GM23338 (cell line): ENCODE data around the gene CDKL1. TPM values are rescaled to one million over a fixed set of nuclear protein-coding genes. Genes with fewer than 3 reads are reported as not detected.
A peak's percentile ranks its signal among the peaks of the same experiment; 100 is the strongest.

ENCODE experiments used
- ATAC-seq: fragments of 200-7000 bp; cut with Tn5 transposase; 3 replicates; pipeline ENCODE4 v1.9.1; 2020
- DNase-seq: peaks from one replicate; pipeline ENCODE4 v3.0.0-alpha.2; 2015; ENCODE audit warnings: low spot score
- H2AFZ ChIP-seq: fragments of 200-600 bp; sonication (generic); 2 replicates; pipeline ENCODE4 v1.8.0; 2016; ENCODE audit warnings: antibody characterized with exemption, mild to moderate bottlenecking, moderate library complexity
- H3F3A ChIP-seq: fragments of 200-600 bp; sonication (generic); replicated peaks from 2 replicates; pipeline ENCODE4 v1.8.0; 2017; ENCODE audit warnings: antibody characterized with exemption, mixed run types, low read depth
- H3K27ac ChIP-seq: fragments of 200-600 bp; sonication (generic); 2 replicates; pipeline ENCODE4 v1.6.1; 2016; ENCODE audit warnings: low read depth
- H3K27me3 ChIP-seq: fragments of 200-600 bp; sonication (generic); 2 replicates; pipeline ENCODE4 v1.8.0; 2016; ENCODE audit warnings: mild to moderate bottlenecking, mixed run types, moderate library complexity; ENCODE audit not compliant: insufficient read depth
- H3K36me3 ChIP-seq: fragments of 200-600 bp; sonication (generic); 2 replicates; pipeline ENCODE4 v1.8.0; 2016; ENCODE audit warnings: mild to moderate bottlenecking; ENCODE audit not compliant: insufficient read depth
- H3K4me1 ChIP-seq: fragments of 200-600 bp; sonication (generic); 2 replicates; pipeline ENCODE4 v1.8.0; 2016; ENCODE audit warnings: mild to moderate bottlenecking, moderate library complexity; ENCODE audit not compliant: insufficient read depth
- H3K4me2 ChIP-seq: fragments of 200-600 bp; sonication (generic); 2 replicates; pipeline ENCODE4 v1.7.1; 2017; ENCODE audit warnings: mixed run types
- H3K4me3 ChIP-seq: fragments of 200-600 bp; sonication (generic); 2 replicates; pipeline ENCODE4 v1.6.1; 2016; ENCODE audit warnings: mixed run types
- H3K79me2 ChIP-seq: fragments of 200-600 bp; sonication (generic); replicated peaks from 2 replicates; pipeline ENCODE4 v1.8.0; 2017; ENCODE audit warnings: mild to moderate bottlenecking; ENCODE audit not compliant: insufficient read depth
- H3K9me2 ChIP-seq: fragments of 200-600 bp; sonication (generic); 2 replicates; pipeline ENCODE4 v1.8.0; 2017; ENCODE audit not compliant: insufficient read depth
- H4K20me1 ChIP-seq: fragments of 200-600 bp; sonication (generic); replicated peaks from 2 replicates; pipeline ENCODE4 v1.8.0; 2017; ENCODE audit warnings: mild to moderate bottlenecking; ENCODE audit not compliant: insufficient read depth
- H3K27ac Mint-ChIP-seq: 2 replicates; pipeline ENCODE4 v1.8.0; 2020; ENCODE audit warnings: inconsistent platforms, mild to moderate bottlenecking, moderate library complexity, mixed read lengths
- H3K27me3 Mint-ChIP-seq: 3 replicates; pipeline ENCODE4 v1.8.0; 2022; ENCODE audit warnings: low read depth, mild to moderate bottlenecking, moderate library complexity, mixed read lengths, inconsistent platforms; ENCODE audit not compliant: insufficient read depth, poor library complexity
- H3K36me3 Mint-ChIP-seq: 3 replicates; pipeline ENCODE4 v1.8.0; 2021; ENCODE audit warnings: low read depth, mild to moderate bottlenecking, inconsistent platforms, moderate library complexity, mixed read lengths
- H3K4me1 Mint-ChIP-seq: 3 replicates; pipeline ENCODE4 v1.8.0; 2020; ENCODE audit warnings: mild to moderate bottlenecking, inconsistent platforms, mixed read lengths
- H3K4me3 Mint-ChIP-seq: 3 replicates; pipeline ENCODE4 v1.8.0; 2021; ENCODE audit warnings: moderate library complexity, mild to moderate bottlenecking, inconsistent platforms, mixed read lengths
- H3K9me3 Mint-ChIP-seq: 3 replicates; pipeline ENCODE4 v1.8.0; 2020; ENCODE audit warnings: moderate library complexity, mild to moderate bottlenecking, inconsistent platforms, mixed read lengths
- CREB1 ChIP-seq: fragments of 250-450 bp; sonication (Bioruptor Pico); IDR thresholded peaks from 2 replicates; pipeline ENCODE4 v1.5.0; 2020; ENCODE audit warnings: low read depth, mild to moderate bottlenecking, moderate library complexity
- POLR2AphosphoS5 ChIP-seq: IDR thresholded peaks from 2 replicates; pipeline ENCODE4 v1.6.1; 2016; ENCODE audit warnings: antibody characterized with exemption, low read depth
- REST ChIP-seq: IDR thresholded peaks from one replicate; pipeline ENCODE4 v1.6.1; 2018; ENCODE audit warnings: antibody characterized with exemption; ENCODE audit not compliant: unreplicated experiment
- ZNF114 ChIP-seq: fragments of 250-450 bp; sonication (Bioruptor Pico); IDR thresholded peaks from 2 replicates; pipeline ENCODE4 v1.5.0; 2020; ENCODE audit warnings: mild to moderate bottlenecking, moderate library complexity
- ZNF331 ChIP-seq: fragments of 250-450 bp; sonication (Bioruptor Pico); IDR thresholded peaks from 2 replicates; pipeline ENCODE4 v1.5.0; 2020; ENCODE audit warnings: low read depth, mild to moderate bottlenecking, moderate library complexity
- polyA plus RNA-seq: library from polyadenylated mRNA; unstranded; fragments of >200 nt; fragmentation: Nextera tagmentation; extraction: Ambion mirVana; gene quantifications from 2 replicates; pipeline ENCODE4 v1.2.1, GENCODE V29; 2016
- total RNA-seq: library from RNA; depleted of rRNA; stranded (reverse); fragments of >200 nt; shearing (Covaris generic); gene quantifications from 2 replicates; pipeline ENCODE4 v1.2.3, GENCODE V29; 2014
- TF ChIP-seq, protein P1 (sequence below), 2 experiments: fragments of 200-600 bp in 1 of 2; sonication (generic) in 1 of 2; conservative IDR thresholded peaks; 2 replicates each; pipeline versions ENCODE4 v1.5.1 to v1.6.1; 2016 to 2017; ENCODE audit warnings: antibody characterized with exemption in 2 of 2, low read depth in 2 of 2, mild to moderate bottlenecking in 2 of 2, moderate library complexity in 1 of 2
- TF ChIP-seq, protein P2 (sequence below): IDR thresholded peaks from 2 replicates; pipeline ENCODE4 v1.6.1; 2016; ENCODE audit warnings: antibody characterized with exemption

CDKL1 gene
- total and polyA plus RNA-seq, 2 experiments from 2014 or later: 0.52 TPM

- TF ChIP-seq, protein P1, sequence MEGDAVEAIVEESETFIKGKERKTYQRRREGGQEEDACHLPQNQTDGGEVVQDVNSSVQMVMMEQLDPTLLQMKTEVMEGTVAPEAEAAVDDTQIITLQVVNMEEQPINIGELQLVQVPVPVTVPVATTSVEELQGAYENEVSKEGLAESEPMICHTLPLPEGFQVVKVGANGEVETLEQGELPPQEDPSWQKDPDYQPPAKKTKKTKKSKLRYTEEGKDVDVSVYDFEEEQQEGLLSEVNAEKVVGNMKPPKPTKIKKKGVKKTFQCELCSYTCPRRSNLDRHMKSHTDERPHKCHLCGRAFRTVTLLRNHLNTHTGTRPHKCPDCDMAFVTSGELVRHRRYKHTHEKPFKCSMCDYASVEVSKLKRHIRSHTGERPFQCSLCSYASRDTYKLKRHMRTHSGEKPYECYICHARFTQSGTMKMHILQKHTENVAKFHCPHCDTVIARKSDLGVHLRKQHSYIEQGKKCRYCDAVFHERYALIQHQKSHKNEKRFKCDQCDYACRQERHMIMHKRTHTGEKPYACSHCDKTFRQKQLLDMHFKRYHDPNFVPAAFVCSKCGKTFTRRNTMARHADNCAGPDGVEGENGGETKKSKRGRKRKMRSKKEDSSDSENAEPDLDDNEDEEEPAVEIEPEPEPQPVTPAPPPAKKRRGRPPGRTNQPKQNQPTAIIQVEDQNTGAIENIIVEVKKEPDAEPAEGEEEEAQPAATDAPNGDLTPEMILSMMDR (conservative IDR thresholded peaks at IDR 0.05; ENCODE audit: low read depth in 2 of 2): no peak
- TF ChIP-seq ZNF114 (CRISPR knock-in tag) (no peak), POLR2AphosphoS5 (no peak), ZNF331 (no peak), CREB1 (CRISPR knock-in tag) (no peak), REST (no peak)
- TF ChIP-seq, protein P2, sequence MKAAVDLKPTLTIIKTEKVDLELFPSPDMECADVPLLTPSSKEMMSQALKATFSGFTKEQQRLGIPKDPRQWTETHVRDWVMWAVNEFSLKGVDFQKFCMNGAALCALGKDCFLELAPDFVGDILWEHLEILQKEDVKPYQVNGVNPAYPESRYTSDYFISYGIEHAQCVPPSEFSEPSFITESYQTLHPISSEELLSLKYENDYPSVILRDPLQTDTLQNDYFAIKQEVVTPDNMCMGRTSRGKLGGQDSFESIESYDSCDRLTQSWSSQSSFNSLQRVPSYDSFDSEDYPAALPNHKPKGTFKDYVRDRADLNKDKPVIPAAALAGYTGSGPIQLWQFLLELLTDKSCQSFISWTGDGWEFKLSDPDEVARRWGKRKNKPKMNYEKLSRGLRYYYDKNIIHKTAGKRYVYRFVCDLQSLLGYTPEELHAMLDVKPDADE: no peak
Measured at GRCh38 chr14:50338587-50338986, 58.1 kb downstream of the CDKL1 start (continued).

DNA sequence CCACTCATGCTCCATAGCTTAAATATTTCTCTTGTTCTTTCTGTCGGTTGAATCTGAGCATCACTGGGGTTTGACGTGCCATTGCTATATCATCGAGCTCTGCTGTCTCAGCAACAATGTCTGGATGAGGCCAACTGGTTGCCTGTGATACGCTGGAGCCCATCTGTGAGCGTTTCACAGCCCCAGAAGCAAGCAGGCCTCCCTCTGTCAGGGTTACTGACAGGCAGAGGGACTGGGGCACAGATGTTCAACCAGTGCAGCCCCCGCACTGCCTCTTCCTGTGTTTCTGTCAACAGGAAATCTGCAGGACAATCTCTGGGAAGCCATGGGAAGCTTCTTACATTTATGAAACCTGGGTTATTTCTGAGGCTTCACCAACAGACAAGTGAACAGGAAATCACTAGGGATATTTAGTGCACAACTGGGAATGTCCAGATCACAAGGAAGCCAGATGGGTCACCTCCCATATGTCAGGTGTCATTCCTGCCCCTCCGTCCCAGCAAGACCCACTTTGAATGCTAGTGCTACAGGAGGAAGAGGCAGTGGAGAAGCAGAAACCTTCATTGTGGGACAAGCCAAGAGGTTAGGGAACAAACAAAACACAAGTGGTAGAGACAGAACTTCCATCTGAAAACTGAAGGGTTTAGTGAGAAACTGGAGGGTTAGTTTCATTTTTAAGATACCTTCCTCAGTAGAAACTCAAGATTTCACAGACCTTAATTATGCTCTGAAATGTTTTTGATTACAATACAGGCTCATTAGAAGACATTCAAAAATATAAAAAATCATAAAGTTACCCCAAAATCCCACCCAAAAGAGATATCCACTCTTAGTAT is 60.5 kb downstream of the CDKL1 start:
- no peak overlapping the region for H3K4me3 ChIP-seq
- ATAC-seq (peak; percentile 41), DNase-seq (peak; percentile 36)
- H3K4me3 Mint-ChIP-seq: no peak overlapping the region
- H3K36me3 ChIP-seq: no peaks in the 10 kb centered on the region
- H3F3A ChIP-seq: no peaks in the 10 kb centered on the region
- no peaks in the 10 kb centered on the region for H3K79me2 ChIP-seq
- H3K27me3 ChIP-seq: no peaks in the 10 kb centered on the region
- H3K9me2 ChIP-seq: no peaks in the 10 kb centered on the region
- H3K4me1 Mint-ChIP-seq: peaks cover 32% of the 10 kb centered on the region
- peak overlapping the region; percentile 91 for H3K27ac Mint-ChIP-seq
- H3K36me3 Mint-ChIP-seq: no peaks in the 10 kb centered on the region; the same call in 2 of the 3 replicates
- no peak overlapping the region for H2AFZ ChIP-seq
- peak overlapping the region; percentile 27 for H3K4me2 ChIP-seq
- no peaks in the 10 kb centered on the region for H3K9me3 Mint-ChIP-seq
- peaks cover 26% of the 10 kb centered on the region for H3K4me1 ChIP-seq
- peaks cover 4% of the 10 kb centered on the region for H3K27me3 Mint-ChIP-seq
- H4K20me1 ChIP-seq: no peaks in the 10 kb centered on the region
- peak overlapping the region; percentile 89 for H3K27ac ChIP-seq
- TF ChIP-seq, protein P2: no peak
- TF ChIP-seq, protein P1 (conservative IDR thresholded peaks at IDR 0.05; ENCODE audit: low read depth in 2 of 2): no peak
- TF ChIP-seq POLR2AphosphoS5: no peak
